ENCODE results near the gene KLHL8.
"Not testable (repeated sequence)": the region's sequence is repeated elsewhere in the genome, so short reads cannot be mapped to it uniquely, and the experiment has no call there.

The KLHL8 gene

DNA sequence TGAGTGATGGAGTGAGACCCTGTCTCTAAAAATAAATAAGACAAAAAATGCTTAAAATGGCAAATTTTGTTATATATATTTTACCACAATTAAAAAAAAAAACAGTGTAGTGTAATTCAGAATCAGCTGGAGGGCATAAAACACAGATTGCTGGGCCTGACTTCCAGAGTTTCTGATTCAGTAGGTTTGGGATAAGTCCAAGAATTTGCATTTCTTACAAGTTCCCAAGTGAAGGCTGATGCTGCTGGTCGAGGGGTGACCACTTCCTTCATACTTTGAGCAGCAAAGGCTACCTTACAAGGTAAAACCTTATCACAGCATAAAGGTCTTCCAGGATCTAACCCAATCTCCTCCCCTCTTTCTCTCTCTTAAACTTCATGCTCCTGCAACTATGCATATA lies 40.7 kb downstream of the KLHL8 start:
- DNase-seq (ENCODE audit: low spot score), result no peak

DNA sequence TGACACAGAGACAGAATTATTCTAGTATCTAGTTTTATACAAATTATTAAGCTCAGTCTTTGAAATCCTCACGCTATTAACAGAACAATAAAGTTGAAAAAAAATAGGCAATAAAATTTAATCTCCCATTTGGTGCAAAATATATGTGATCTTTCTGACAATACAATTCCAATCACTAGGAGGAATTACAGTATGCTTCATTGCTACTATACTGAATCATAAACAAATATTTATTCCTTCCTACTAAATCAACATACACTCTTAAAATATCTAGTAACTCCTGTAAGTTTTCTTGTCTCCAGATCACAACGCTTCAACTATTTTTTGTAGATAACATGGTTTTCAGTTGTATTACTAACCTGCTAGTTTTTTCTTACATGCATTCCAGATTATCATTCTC lies 45.7 kb downstream of the KLHL8 start:
- DNase-seq (ENCODE audit: low spot score), result no peak

GRCh38 chr4:87171944-87172343 lies 48.5 kb downstream of the KLHL8 start:
- DNase-seq (ENCODE audit: low spot score), result no peak

- DNase-seq (ENCODE audit: low spot score), result no peak
These were observed 54.0 kb downstream of the KLHL8 start for GRCh38 chr4:87166296-87166854.

GRCh38 chr4:87165892-87166291 lies 54.5 kb downstream of the KLHL8 start:
- DNase-seq (ENCODE audit: low spot score), result no peak

DNA sequence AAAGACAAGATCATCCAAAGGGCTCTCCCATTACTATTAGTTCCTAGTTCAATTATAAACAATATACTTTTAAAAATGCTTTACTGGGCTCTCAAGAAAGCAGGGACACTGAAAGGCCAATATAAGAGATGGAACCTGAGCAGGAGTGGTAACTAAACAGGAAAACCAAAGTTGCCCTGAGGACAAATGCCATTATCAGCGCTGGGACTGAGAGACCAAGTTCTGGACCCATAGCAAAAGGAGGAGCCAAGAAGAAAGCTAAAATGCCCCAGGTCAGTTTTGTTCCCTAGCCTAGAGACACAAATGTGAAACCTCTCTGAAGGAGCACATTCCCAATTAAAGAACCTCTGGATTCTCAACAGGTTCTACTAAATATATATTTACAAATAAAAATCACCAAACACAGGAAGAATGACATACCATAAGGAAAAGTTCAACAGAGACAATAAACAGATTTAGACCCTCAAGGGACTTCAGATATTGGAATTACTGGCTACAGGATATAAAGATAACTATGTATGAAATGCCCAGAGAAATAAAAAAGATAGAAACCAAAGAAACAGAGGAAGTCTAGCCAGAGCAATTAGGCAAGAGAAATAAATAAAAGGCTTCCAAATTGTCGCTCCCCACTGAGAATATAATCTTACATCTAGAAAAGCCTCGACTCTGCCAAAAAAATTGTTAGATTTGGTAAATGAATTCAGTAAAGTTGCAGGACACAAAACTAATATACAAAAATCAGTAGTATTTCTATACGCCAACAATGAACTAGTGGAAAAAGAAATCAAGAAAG lies 67.1 kb downstream of the KLHL8 start:
- DNase-seq (ENCODE audit: low spot score), result no peak

- no peak for DNase-seq (ENCODE audit: low spot score)
These were observed 67.9 kb downstream of the KLHL8 start for GRCh38 chr4:87152310-87153041.

- no peak for DNase-seq (ENCODE audit: low spot score)
These were observed 68.7 kb downstream of the KLHL8 start for GRCh38 chr4:87151730-87152129.

DNA sequence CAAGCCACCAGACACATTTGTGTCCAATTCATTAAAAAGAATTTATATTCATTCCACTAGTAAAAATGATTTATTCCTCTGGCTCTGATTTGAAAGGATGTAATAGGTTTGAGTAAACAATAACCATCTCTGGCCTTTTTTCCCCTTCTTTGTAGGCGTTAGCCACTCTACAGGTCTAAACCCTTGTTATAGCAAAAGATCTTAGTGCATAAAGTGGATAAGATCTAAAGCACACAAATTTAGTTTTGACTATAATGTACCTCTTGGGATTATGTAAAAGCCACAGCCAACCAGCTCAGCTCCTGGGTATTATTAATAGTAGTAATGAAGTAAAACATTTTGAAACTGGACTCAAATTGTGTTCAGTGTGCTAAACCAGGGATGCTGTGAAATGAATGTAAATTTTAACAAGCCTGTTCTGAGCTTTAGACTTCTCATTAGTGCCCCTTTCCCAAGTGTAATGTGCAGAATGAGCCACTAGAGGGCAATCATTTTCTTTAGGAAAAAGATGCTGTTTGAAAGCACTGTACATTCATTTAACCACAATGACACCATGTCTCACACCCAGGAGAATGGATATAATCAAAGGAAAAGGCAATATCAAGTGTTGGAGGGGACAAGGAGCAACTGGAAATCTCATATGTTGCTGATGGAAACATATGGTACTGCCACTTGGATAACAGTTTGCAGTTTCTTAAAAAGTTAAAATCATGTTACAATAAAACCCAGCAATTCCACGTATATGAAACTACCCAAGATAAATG lies 69.7 kb downstream of the KLHL8 start:
- peak; percentile 59 for DNase-seq (ENCODE audit: low spot score)

GRCh38 chr4:87147116-87147515 lies 73.3 kb downstream of the KLHL8 start:
- no peak for DNase-seq (ENCODE audit: low spot score)

GRCh38 chr4:87145934-87146333 lies 74.5 kb downstream of the KLHL8 start:
- not testable (repeated sequence) for DNase-seq (ENCODE audit: low spot score)

DNA sequence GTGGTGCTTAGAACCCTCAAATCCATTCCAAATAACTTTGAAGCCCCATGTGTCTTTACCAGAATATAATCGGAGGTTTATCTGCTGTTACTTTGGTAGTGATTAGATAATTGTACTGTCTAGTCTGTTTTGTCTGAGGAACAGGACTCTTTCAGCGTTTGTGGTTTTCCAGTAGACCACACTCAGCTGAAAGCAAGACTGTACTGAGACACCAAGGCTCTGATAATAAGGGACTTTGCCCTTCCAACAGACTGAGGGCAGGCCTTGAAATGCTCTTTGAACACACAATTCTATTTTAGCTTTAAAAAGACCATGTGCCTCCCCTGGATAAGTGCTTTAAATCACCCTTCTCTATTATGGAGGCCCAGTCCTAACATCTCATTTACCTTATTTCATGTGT lies 76.1 kb downstream of the KLHL8 start:
- no peak for DNase-seq (ENCODE audit: low spot score)

GRCh38 chr4:87141428-87141827 lies 79.0 kb downstream of the KLHL8 start:
- DNase-seq (ENCODE audit: low spot score), result no peak

- no peak for DNase-seq (ENCODE audit: low spot score)
These were observed 86.3 kb downstream of the KLHL8 start for GRCh38 chr4:87134122-87134521.

- DNase-seq (ENCODE audit: low spot score), result no peak
These were observed 87.2 kb downstream of the KLHL8 start for GRCh38 chr4:87133183-87133582.

DNA sequence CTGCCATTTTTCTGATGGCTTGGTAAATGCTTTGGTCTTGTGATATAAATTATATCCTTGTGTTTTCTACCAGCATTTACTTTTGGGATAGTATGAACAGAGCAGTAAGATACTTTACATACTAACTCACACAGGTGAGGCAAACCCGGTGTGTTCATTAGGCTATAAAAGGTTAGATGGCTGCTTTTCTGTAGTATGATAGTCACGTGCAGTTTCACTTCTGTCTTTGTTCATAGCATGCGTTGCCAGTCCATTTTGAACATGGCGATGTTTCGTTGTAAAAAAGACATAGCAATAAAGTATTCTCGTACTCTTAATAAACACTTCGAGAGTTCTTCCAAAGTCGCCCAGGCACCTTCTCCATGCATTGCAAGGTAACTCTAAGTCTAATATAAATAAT lies 88.4 kb downstream of the KLHL8 start:
- no peak for DNase-seq (ENCODE audit: low spot score)

GRCh38 chr4:87130985-87131703 lies 89.3 kb downstream of the KLHL8 start:
- DNase-seq (ENCODE audit: low spot score), result no peak

DNA sequence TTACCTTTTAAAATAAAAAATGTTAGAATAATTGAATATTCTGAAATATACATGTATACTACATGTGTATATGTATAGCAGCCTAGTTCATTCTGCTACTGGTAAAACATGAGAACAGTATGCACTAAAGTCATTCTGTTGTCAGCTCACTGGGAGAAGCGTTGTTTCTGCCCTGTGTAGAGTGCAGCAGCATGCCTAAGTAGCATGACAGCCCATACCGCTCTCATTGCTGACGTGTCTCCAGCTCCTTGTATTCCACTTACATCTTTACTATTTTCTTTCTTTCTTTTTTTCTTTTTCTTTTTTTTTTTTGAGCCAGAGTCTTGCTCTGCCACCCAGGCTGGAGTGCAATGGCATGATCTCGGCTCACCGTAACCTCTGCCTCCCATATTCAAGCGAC lies 90.7 kb downstream of the KLHL8 start:
- DNase-seq (ENCODE audit: low spot score), result no peak

DNA sequence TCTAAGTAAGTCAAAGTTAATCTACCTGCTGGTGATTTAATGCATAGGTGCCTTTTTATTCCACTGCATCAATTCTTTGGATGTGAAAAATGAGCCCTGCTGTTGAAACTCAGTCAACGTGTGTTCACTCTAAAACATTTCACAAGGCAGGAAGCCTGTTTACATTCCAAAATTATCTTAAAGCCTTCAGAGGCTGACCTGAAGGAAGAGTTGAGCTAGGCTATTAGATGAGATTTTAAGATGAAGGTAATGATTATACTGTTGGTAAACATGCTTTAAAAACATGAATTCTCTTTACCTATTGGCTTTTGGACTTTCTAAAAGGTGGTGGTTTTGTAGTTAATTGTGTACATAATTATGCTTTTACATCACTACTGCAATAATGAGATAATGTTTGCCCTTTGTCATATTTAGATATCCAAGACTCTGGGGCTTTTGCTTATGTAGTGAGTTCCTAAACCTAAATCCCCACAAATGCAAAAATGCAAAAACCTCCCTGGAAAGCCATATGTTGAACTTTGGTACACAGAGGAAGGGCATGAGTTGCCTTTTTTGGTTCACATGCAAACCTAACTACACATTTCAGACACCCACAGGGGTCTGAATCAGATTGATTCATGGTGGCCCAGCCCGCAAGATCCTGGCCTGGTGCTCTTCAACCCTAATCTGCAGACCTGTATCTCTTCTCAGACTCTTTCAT lies 92.3 kb downstream of the KLHL8 start:
- DNase-seq (ENCODE audit: low spot score), result no peak

DNA sequence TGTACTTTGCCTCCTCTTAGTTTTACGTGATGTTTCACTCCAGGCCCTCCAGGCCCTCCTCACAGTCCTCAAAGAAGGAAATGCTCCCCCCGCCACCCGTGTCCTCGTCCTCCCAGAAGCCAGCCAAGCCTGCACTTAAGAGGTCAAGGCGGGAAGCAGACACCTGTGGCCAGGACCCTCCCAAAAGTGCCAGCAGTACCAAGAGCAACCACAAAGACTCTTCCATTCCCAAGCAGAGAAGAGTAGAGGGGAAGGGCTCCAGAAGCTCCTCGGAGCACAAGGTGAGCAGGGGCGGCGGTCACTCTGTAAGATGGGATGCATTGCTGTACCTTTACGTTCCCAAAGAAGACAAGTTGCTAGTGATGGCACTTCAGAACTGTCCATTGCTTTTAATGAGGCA lies 94.4 kb downstream of the KLHL8 start:
- no peak for DNase-seq (ENCODE audit: low spot score)

GRCh38 chr4:87122252-87122651 lies 98.2 kb downstream of the KLHL8 start:
- no peak for DNase-seq (ENCODE audit: low spot score)
